GM18517 (cell line): Measurements from ENCODE around the gene MRC2.
"Not testable (repeated sequence)": the region's sequence is repeated elsewhere in the genome, so short reads cannot be mapped to it uniquely, and the experiment has no call there.

Experiments used
- ATAC-seq: cut with Tn5 transposase; IDR thresholded peaks from one replicate; pipeline ENCODE4 v1.9.1; 2021; ENCODE audit warnings: mild to moderate bottlenecking, moderate library complexity; ENCODE audit not compliant: unreplicated experiment

The MRC2 gene

GRCh38 chr17:62613095-62613494 lies 14.4 kb upstream of the MRC2 start:
- not testable (repeated sequence) for ATAC-seq

GRCh38 chr17:62614142-62614541 lies 13.3 kb upstream of the MRC2 start:
- ATAC-seq, result no peak

DNA sequence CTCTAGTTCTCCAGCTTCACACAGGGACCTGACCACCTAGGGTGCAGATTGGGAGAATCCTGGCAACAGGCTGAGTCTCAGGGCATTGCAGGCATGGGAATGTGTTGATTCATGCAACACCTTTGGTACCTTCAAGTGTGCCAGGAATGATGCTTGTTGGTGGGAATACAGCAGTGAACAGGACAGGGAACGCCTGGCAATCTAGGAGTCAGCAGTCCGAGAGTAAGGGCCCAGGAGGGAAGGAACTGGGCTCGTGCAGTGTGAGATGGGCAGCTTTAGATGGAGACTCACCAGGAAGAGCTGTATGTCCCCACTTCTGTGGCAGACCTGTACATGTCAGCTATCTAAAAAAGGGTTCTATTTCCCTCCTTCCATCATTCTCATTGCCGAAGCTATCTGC lies 12.0 kb upstream of the MRC2 start:
- ATAC-seq, result no peak

DNA sequence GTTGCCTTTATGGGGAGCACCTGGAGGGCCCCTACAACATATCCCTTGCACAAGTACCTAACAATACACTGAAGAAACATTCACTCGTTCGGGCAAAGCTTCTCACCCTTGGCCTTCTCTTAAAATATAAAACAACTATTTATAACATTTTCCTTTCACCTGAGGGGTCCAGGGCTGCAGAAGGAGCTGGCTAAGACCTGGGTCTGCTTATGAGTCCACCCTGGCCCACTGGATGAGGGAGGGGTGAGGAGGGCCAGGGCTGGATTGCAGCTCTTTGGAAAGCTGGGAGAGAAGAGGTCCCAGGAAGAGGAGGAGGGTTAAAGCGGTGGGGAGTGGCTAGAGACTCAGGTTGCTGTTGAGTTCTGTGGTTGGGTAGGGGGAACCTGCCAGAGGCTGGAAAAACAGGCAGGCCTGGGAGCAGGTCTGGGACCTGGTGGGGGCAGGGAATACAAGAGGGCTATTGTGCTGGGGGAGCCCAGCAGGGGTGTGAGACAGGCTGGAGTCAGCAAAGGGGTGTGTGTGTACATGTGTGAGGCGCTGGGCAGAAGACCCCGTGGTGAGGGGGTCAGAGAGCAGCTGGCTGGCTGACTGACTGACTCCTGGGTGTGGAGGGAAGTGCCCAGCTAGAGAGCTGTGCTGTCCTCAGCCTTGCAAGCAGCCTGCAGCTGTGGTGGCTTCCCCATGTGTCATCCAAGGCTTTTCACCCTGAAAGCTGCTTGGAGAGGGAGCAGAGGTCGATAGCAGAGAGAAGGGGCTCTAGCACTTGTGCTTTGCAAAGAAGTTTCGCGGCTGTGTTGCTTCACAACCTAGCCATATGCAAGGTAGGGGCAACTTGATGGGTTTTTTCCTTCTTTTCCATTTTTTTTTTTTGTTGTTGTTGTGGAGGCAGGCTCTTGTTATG lies 10.2 kb upstream of the MRC2 start:
- no peak for ATAC-seq

DNA sequence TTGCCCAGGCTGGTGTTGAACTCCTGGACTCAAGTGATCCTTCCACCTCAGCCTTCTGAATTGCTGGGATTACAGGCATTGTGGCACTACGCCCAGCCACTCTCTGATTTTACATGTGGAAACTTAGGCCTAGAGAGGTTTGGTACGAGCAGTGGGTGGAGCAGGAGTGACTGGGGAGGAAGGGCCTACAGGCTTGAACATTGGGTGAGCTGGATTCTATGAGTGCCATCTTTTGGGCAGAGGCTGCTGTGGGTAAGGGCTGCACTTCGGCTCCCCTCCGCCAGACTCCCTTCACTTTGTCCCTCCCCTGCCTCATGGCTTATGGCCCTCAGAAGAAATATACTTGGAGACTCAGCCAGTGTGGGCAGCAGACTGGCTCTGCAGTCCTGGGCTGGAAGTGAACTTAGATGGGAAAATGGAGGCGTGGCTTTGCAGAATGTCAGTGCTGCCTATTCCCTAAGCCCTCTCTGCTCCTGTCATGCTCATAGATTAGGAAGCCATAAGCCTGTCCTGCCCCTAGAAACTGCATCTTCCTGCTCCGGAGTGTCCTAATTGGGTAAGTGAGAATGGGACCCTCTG lies 9.5 kb upstream of the MRC2 start:
- no peak for ATAC-seq

DNA sequence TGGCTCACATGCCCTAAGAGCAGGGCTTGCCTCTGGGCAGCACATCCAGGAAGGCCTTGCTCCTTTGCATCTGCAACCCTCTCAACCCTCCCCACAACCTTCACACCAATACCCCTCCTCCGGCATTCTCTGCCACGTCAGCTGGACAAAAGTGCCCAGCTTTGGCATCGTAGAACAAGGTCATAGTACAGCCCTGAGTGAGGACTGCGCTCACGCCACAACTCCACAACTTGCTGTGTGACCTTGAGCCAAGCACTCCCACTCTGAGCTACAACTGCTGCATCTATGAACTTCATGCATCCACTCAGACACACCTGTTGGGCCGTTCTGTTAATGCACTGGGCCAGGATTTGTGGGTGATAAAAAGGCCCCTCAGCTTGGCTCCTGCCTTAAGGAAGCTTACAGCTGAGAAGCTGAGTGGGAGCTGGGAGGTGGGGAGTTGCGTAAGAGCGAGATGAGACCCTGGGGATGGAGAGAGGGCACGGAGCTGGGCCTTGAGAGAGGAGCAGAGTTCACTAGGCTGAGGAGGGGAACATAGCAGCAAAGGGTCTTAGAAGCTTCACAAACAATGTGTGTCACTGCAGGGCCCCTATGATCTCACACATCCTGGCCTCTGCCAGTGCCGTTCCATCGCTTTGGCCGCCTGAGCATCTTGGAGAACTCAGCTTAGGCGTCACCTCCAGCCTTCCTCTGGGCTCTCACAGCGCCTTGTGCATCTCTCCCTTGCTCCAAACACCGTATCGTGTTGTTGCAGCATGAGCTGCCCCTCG lies 8.6 kb upstream of the MRC2 start:
- ATAC-seq, result no peak

- no peak for ATAC-seq
Observed at GRCh38 chr17:62619417-62620155, 7.9 kb upstream of the MRC2 start.

GRCh38 chr17:62621223-62621622 lies 6.2 kb upstream of the MRC2 start:
- ATAC-seq, result no peak

GRCh38 chr17:62625184-62625869 lies 2.1 kb upstream of the MRC2 start:
- no peak for ATAC-seq

- no peak for ATAC-seq
Observed at GRCh38 chr17:62625870-62626200, 1.6 kb upstream of the MRC2 start.

GRCh38 chr17:62626719-62627218 lies 701 bp upstream of the MRC2 start:
- no peak for ATAC-seq

DNA sequence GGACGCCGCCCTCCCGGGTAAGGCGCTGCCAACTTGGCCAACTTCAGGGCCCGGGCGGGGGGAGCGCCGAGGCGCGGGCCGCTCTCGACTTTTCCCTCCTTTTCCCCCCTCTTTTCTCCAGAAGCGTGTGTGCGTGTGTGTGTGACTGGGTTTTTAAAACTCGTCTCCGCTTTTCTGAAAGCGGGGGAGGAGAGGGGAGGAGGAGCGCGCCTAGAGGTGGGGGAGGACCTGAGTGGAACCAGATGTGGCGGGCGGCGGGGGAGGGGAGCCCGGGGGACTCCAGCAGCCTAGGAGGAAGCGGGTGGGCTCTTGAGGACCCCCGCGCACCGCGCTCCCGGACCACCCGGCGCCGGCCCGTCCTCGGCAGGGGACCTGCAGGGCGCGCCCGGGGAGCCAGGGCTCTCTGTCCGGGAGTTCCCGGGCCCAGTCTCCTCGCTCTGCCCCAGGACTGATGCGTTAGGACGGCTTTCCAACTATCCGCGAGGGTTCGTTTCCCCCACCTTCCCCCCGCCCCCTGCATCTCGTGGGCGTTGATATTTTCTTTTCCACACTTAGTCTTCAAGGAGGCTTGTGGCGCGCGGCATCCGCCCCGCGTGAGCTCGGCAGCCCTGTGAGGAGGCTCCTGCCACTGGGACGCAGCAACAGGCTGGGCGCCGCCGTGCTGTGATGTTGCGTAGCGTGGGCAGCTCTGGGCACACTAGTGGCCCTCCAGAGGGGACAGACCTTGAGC lies 599 bp downstream of the MRC2 start:
- ATAC-seq, result no peak

DNA sequence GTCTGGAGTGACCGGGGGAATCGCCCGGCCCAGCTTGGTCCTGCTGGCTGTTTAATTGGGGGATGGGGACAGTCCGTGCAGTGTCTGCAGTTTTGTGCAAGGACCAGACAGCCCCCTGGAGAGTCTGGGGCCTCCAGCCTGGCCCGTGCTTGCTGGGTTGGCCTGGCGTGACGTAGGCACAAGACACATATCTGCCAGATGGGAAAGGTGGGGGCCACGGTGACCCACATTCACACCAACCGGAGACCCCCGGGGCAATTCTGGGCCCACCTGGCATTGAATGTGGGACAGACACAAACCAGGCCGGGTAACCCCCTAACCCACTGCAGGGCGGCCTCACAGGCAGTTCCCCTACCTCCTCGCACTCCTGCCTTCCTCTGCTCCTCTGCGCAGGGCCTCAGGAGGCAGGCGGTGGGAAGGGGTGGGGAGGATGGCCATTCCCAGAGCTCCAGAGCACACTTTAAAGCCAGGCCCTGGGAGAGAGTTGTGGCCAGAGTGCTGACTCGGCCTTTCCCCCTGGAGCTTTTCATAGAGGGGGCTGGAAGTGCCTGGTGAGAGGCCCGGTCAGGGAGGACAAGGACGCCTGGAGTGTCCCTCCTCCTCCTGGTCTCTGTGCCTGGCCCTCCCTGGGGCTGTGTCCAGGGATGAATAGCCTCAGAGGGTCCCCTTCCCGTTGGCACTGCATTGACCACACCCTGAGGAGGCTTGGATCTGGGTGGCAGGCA lies 1.5 kb downstream of the MRC2 start:
- no peak for ATAC-seq

GRCh38 chr17:62629556-62630364 lies 2.3 kb downstream of the MRC2 start:
- no peak for ATAC-seq

DNA sequence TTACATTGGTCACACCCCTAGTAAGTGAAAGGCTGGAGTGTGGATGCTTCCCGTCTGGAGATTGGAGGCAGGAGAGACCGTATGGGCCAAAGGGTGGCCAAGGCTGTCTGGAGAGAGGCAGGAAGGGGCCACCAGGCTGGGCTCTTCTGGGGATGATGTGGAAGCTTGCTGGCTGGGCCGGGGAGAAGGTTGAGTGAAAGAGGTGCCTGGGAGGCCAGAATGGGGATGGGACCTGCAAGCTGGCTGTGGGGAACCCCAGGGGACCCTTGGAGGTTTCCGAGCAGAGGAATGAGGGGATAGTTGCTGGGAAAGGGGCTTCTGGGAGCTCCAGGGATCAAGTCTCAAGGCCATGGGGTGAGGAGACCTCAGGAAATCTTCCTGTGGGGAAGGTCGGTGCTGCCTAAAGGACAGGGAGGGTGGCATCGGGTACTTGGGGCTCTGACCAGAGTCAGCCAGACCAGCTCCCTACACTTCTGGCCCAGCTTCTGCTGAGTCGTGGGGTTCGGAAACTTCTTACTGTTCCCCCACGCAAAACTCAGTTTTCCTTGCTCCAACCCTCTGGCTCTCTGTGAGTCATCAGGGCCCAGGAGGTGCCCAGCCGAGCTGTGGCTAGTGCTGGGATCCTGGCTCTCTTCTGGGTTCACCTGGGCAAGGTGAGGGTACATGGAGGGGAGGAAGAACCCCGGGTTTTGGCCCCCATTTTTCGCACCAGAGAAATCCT lies 3.1 kb downstream of the MRC2 start:
- ATAC-seq, result no peak

- ATAC-seq, result no peak
Observed at GRCh38 chr17:62631086-62631935, 3.8 kb downstream of the MRC2 start.
